HepG2 (cell line): Measurements from ENCODE around the gene AMDHD1. TPM values are rescaled to one million over a fixed set of nuclear protein-coding genes. Genes with fewer than 3 reads are reported as not detected.

Source experiments
- ATAC-seq: fragments of 200-7000 bp; cut with Tn5 transposase; 3 replicates; pipeline ENCODE4 v1.9.1; 2020; ENCODE audit warnings: mild to moderate bottlenecking, moderate library complexity
- BruUV-seq: library from RNA; stranded (reverse); fragments of 400-500 nt; replicated peaks from 2 replicates; lab custom pipeline; 2021; lab: Mats Ljungman, UMichigan
- CTCF ChIA-PET: fragments of 300-600 bp; formaldehyde crosslinking; extraction: SDS; loops from one replicate; lab custom pipeline; 2021; ENCODE audit warnings: low total read pairs, inconsistent platforms, low intra/inter-chr PET ratio; lab: Yijun Ruan, JAX
- POLR2A ChIA-PET: fragments of 350-600 bp; sonication (Branson Sonifier 250); formaldehyde crosslinking; loops from one replicate; lab custom pipeline; 2020; ENCODE audit warnings: antibody characterized with exemption, inconsistent platforms; lab: Yijun Ruan, JAX
- DNase-seq: peaks from one replicate; pipeline ENCODE4 v3.0.0-alpha.2; 2015; ENCODE audit warnings: low spot score
- FAIRE-seq: peaks from 3 replicates; lab custom pipeline; 2011; peaks lifted over from hg19 to GRCh38; lab: Jason Lieb, UNC
- H2AFZ ChIP-seq: one replicate; pipeline ENCODE4 v1.6.1; 2011; ENCODE audit warnings: low read length, inconsistent platforms
- H3K27ac ChIP-seq: fragments of 300-600 bp; 3 replicates; pipeline ENCODE4 v1.8.0; 2011; ENCODE audit warnings: mixed run types, mild to moderate bottlenecking, mixed read lengths, low read length, inconsistent platforms; ENCODE audit not compliant: insufficient read depth; ENCODE audit errors: extremely low read length
- H3K27me3 ChIP-seq, 2 experiments: fragments of 200-600 bp in 1 of 2; 2 replicates in 1 of 2; 3 replicates in 1 of 2; pipeline versions ENCODE4 v1.6.0 to v1.8.0; 2011; ENCODE audit warnings: low read length in 2 of 2, mild to moderate bottlenecking in 2 of 2, moderate library complexity in 2 of 2, inconsistent platforms in 1 of 2; ENCODE audit not compliant: insufficient read depth in 2 of 2, control insufficient read depth in 1 of 2
- H3K36me3 ChIP-seq, 2 experiments: fragments of 200-600 bp in 1 of 2; replicated peaks in 1 of 2; 2 replicates in 1 of 2; 3 replicates in 1 of 2; pipeline versions ENCODE4 v1.5.1 to v1.8.0; 2011; ENCODE audit warnings: low read length in 2 of 2, inconsistent platforms in 1 of 2; ENCODE audit not compliant: insufficient read depth in 2 of 2, control insufficient read depth in 1 of 2
- H3K4me1 ChIP-seq: 2 replicates; pipeline ENCODE4 v1.5.1; 2012; ENCODE audit warnings: low read length, inconsistent platforms; ENCODE audit not compliant: insufficient read depth
- H3K4me2 ChIP-seq: 2 replicates; pipeline ENCODE4 v1.6.0; 2011; ENCODE audit warnings: low read depth, low read length, inconsistent platforms
- H3K4me3 ChIP-seq, 3 experiments: fragments of 200-600 bp in 1 of 3; sonication (generic), shearing (Covaris generic) in 1 of 3; replicated peaks in 1 of 3; 2 replicates each; pipeline ENCODE4 v1.5.1; 2011 to 2016; ENCODE audit warnings: low read length in 3 of 3, inconsistent platforms in 2 of 3, low read depth in 2 of 3, mild to moderate bottlenecking in 2 of 3, control low read depth in 1 of 3, mixed read lengths in 1 of 3; ENCODE audit not compliant: insufficient read depth in 1 of 3
- H3K79me2 ChIP-seq: one replicate; pipeline ENCODE4 v1.6.1; 2011; ENCODE audit warnings: low read length, inconsistent platforms; ENCODE audit not compliant: insufficient read depth
- H3K9ac ChIP-seq: 2 replicates; pipeline ENCODE4 v1.6.0; 2011; ENCODE audit warnings: mild to moderate bottlenecking, low read depth, low read length, inconsistent platforms; ENCODE audit not compliant: insufficient read depth
- H3K9me3 ChIP-seq: 2 replicates; pipeline ENCODE4 v1.5.1; 2012; ENCODE audit warnings: mild to moderate bottlenecking, low read length
- H4K20me1 ChIP-seq: 2 replicates; pipeline ENCODE4 v1.6.0; 2011; ENCODE audit warnings: inconsistent platforms, mild to moderate bottlenecking, low read length, moderate library complexity; ENCODE audit not compliant: insufficient read depth
- CREM ChIP-seq, 2 experiments: sonication (generic) in 1 of 2; formaldehyde crosslinking in 1 of 2; IDR thresholded peaks; 2 replicates each; pipeline versions ENCODE4 v1.4.0 to v1.6.1; 2016 to 2020; ENCODE audit warnings: antibody characterized with exemption in 1 of 2, mild to moderate bottlenecking in 1 of 2, missing genetic modification reagents in 1 of 2
- GZF1 ChIP-seq: sonication (generic); formaldehyde crosslinking; IDR thresholded peaks from 2 replicates; pipeline ENCODE4 v1.5.1; 2020; ENCODE audit warnings: mild to moderate bottlenecking, missing genetic modification reagents
- HNRNPLL ChIP-seq: fragments of 200-400 bp; formaldehyde crosslinking; IDR thresholded peaks from 2 replicates; pipeline ENCODE4 v1.6.1; 2017; ENCODE audit warnings: mild to moderate bottlenecking, low read depth, low read length; ENCODE audit not compliant: poor library complexity, severe bottlenecking
- RERE ChIP-seq: IDR thresholded peaks from 2 replicates; pipeline ENCODE4 v1.6.1; 2016; ENCODE audit warnings: low read depth, missing genetic modification reagents, missing compliant biosample characterization
- SNAI1 ChIP-seq: sonication (generic); formaldehyde crosslinking; IDR thresholded peaks from 2 replicates; pipeline ENCODE4 v1.5.0; 2020; ENCODE audit warnings: mild to moderate bottlenecking, missing genetic modification reagents, borderline replicate concordance
- SOX13 ChIP-seq, 3 experiments: fragments of 450-650 bp in 1 of 3; sonication (generic) in 1 of 3; formaldehyde crosslinking in 1 of 3; IDR thresholded peaks in 2 of 3; conservative IDR thresholded peaks in 1 of 3; 2 replicates each; pipeline versions ENCODE4 v1.5.0 to v1.6.1; 2016 to 2020; ENCODE audit warnings: antibody characterized with exemption in 1 of 3, mild to moderate bottlenecking in 1 of 3, missing compliant biosample characterization in 1 of 3, missing genetic modification reagents in 1 of 3, moderate library complexity in 1 of 3
- STAT5B ChIP-seq: sonication (generic); formaldehyde crosslinking; IDR thresholded peaks from 2 replicates; pipeline ENCODE4 v1.4.0; 2020; ENCODE audit warnings: missing genetic modification reagents
- TBL1XR1 ChIP-seq: fragments of 150-350 bp; IDR thresholded peaks from 2 replicates; pipeline ENCODE4 v1.6.1; 2014; ENCODE audit warnings: borderline replicate concordance, low read length; ENCODE audit not compliant: partially characterized antibody
- ZC3H4 ChIP-seq: sonication (generic); formaldehyde crosslinking; IDR thresholded peaks from 2 replicates; pipeline ENCODE4 v1.4.0; 2020; ENCODE audit warnings: missing genetic modification reagents, borderline replicate concordance
- ZNF180 ChIP-seq: sonication (generic); formaldehyde crosslinking; IDR thresholded peaks from 2 replicates; pipeline ENCODE4 v1.4.0; 2020; ENCODE audit warnings: low read depth, missing genetic modification reagents, borderline replicate concordance
- ZNF232 ChIP-seq: sonication (generic); formaldehyde crosslinking; IDR thresholded peaks from 2 replicates; pipeline ENCODE4 v1.4.0; 2020; ENCODE audit warnings: missing genetic modification reagents, borderline replicate concordance
- ZNF451 ChIP-seq: sonication (generic); formaldehyde crosslinking; IDR thresholded peaks from 2 replicates; pipeline ENCODE4 v1.5.0; 2020; ENCODE audit warnings: mild to moderate bottlenecking, missing genetic modification reagents
- ZNF484 ChIP-seq: sonication (generic); formaldehyde crosslinking; IDR thresholded peaks from 2 replicates; pipeline ENCODE4 v1.5.1; 2020; ENCODE audit warnings: mild to moderate bottlenecking, low read depth, missing genetic modification reagents, borderline replicate concordance
- ZNF577 ChIP-seq: sonication (generic); formaldehyde crosslinking; IDR thresholded peaks from 2 replicates; pipeline ENCODE4 v1.4.0; 2020; ENCODE audit warnings: mild to moderate bottlenecking, low read depth, missing genetic modification reagents, borderline replicate concordance
- ZNF598 ChIP-seq: sonication (generic); formaldehyde crosslinking; IDR thresholded peaks from 2 replicates; pipeline ENCODE4 v1.5.1; 2020; ENCODE audit warnings: mild to moderate bottlenecking, missing genetic modification reagents, borderline replicate concordance
- WGBS: methylation state at CpG from one replicate; pipeline ENCODE4 v1.1.6; 2017; ENCODE audit warnings: low lambda C conversion rate; 5-methylcytosine and 5-hydroxymethylcytosine counted together
- in situ Hi-C: cut with HindIII; loops from 2 replicates; pipeline ENCODE4 v1.10.0; 2017; ENCODE audit warnings: low pct_unique_long_range_greater_than_20kb; ENCODE audit not compliant: extremely low pct_ligation_motif_present
- intact Hi-C: fragments of 100-400 bp; cut with micrococcal nuclease; formaldehyde crosslinking; loops from one replicate; pipeline ENCODE4 v1.10.0; 2022; ENCODE audit not compliant: unreplicated experiment
- polyA plus RNA-seq, 8 experiments: library from polyadenylated mRNA; depleted of rRNA in 3 of 8; stranded (reverse) in 7 of 8; unstranded in 1 of 8; fragments of >200 nt; fragmentation: Illumina TruSeq in 4 of 8; extraction: Trizol in 4 of 8; gene quantifications; 2 replicates each; pipeline versions ENCODE4 v1.2.1 to v1.2.3, GENCODE V29; 2011 to 2016; ENCODE audit warnings: low read depth in 4 of 8, missing spikeins in 1 of 8, mixed read lengths in 1 of 8; ENCODE audit not compliant: insufficient read depth in 1 of 8
- total RNA-seq, 5 experiments: library from RNA; depleted of rRNA; stranded (reverse); fragments of >200 nt; fragmentation: Illumina TruSeq; extraction: Trizol; gene quantifications; 2 replicates each; pipeline ENCODE4 v1.2.3, GENCODE V29; 2016; ENCODE audit warnings: low read depth in 1 of 5
- TF ChIP-seq, protein P1 (sequence below): sonication (generic); formaldehyde crosslinking; IDR thresholded peaks from 2 replicates; pipeline ENCODE4 v1.5.1; 2020; ENCODE audit warnings: mild to moderate bottlenecking, moderate library complexity, missing genetic modification reagents

Gene AMDHD1
- total and polyA plus RNA-seq, 2 of the 13 experiments (the other 11 are each of a cell fraction or from before 2014, with no cell fraction given) = 6.5 to 29.6 TPM

GRCh38 chr12:95978774-95979173 is 35.6 kb downstream of the AMDHD1 start:
- H4K20me1 ChIP-seq = no peaks in the 10 kb centered on the region
- no peak overlapping the region for H3K4me3 ChIP-seq
- H2AFZ ChIP-seq = no peak overlapping the region
- POLR2A ChIA-PET = interaction anchor here (1.7 to 7.0 kb wide), 5 partner anchors 12 to 36 kb away, joined by 6 to 92 read pairs (median 10); partner anchors contain the start of genes AMDHD1, CCDC38 and HAL
- peaks cover 71% of the 10 kb centered on the region for H3K4me1 ChIP-seq
- no peak overlapping the region for H3K9ac ChIP-seq
- no peaks in the 10 kb centered on the region for H3K36me3 ChIP-seq
- intact Hi-C loops = no loop called here
- ATAC-seq (no peak), FAIRE-seq (no peak), DNase-seq (no peak)
- no peaks in the 10 kb centered on the region for H3K79me2 ChIP-seq
- no peak overlapping the region for H3K27ac ChIP-seq
- H3K4me2 ChIP-seq = no peak overlapping the region; the same call in 1 of the 2 replicates
- 50% methylated on average over 3 of the region's 3 CpGs for whole genome bisulfite sequencing
- in situ Hi-C loops = loop anchor here (25.0 kb wide), 1 partner anchor 391 kb away; no protein-coding TSS in a partner anchor
- no peaks in the 10 kb centered on the region for H3K9me3 ChIP-seq
- BruUV-seq = no TSS peak
- CTCF ChIA-PET = no interaction called here
- H3K27me3 ChIP-seq = no peaks in the 10 kb centered on the region
- TF ChIP-seq ZNF598 (CRISPR knock-in tag) (no peak), ZNF451 (CRISPR knock-in tag) (no peak), ZC3H4 (CRISPR knock-in tag) (no peak), TBL1XR1 (no peak), ZNF484 (CRISPR knock-in tag) (no peak), ZNF577 (no peak), CREM (IDR thresholded peaks at IDR 0.05) (peak; percentile 39; the same call in 1 of the 2 replicates), CREM (CRISPR knock-in tag; IDR thresholded peaks at IDR 0.05) (no peak), GZF1 (CRISPR knock-in tag) (no peak), SOX13 (IDR thresholded peaks at IDR 0.05) (no peak), SOX13 (CRISPR knock-in tag; conservative IDR thresholded peaks at IDR 0.05 in 1 of 2, IDR thresholded peaks at IDR 0.05 in 1 of 2) (no peak), RERE (no peak), SNAI1 (CRISPR knock-in tag) (no peak), ZNF180 (CRISPR knock-in tag) (no peak), HNRNPLL (no peak), ZNF232 (CRISPR knock-in tag) (no peak), STAT5B (CRISPR knock-in tag) (no peak)
- TF ChIP-seq, protein P1, sequence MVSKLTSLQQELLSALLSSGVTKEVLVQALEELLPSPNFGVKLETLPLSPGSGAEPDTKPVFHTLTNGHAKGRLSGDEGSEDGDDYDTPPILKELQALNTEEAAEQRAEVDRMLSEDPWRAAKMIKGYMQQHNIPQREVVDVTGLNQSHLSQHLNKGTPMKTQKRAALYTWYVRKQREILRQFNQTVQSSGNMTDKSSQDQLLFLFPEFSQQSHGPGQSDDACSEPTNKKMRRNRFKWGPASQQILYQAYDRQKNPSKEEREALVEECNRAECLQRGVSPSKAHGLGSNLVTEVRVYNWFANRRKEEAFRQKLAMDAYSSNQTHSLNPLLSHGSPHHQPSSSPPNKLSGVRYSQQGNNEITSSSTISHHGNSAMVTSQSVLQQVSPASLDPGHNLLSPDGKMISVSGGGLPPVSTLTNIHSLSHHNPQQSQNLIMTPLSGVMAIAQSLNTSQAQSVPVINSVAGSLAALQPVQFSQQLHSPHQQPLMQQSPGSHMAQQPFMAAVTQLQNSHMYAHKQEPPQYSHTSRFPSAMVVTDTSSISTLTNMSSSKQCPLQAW (CRISPR knock-in tag) = no peak
